CD14-positive monocyte (primary cell): Measurements from ENCODE around the gene WNT11. TPM values are rescaled to one million over a fixed set of nuclear protein-coding genes. Genes with fewer than 3 reads are reported as not detected.

Experiments used
- DNase-seq, 3 donors: peaks; one replicate each; pipeline ENCODE4 v3.0.0-alpha.2; 2011 to 2022
- H2AFZ ChIP-seq: 2 replicates; pipeline ENCODE4 v1.6.0; 2012; ENCODE audit warnings: mild to moderate bottlenecking, low read depth, low read length, inconsistent platforms; ENCODE audit not compliant: insufficient read depth, poor library complexity, severe bottlenecking
- H3K27ac ChIP-seq, 2 donors: 1 replicate in 1 of 2; 2 replicates in 1 of 2; pipeline ENCODE4 v1.5.1; 2012 to 2013; ENCODE audit warnings: low read length in 2 of 2, control low read depth in 1 of 2, inconsistent platforms in 1 of 2, low read depth in 1 of 2, mild to moderate bottlenecking in 1 of 2
- H3K27me3 ChIP-seq, 2 donors: one replicate each; pipeline versions ENCODE4 v1.6.0 to v1.6.1; 2011 to 2013; ENCODE audit warnings: low read length in 2 of 2; ENCODE audit not compliant: control insufficient read depth in 2 of 2, insufficient read depth in 2 of 2
- H3K36me3 ChIP-seq, 2 donors: replicated peaks in 1 of 2; 1 replicate in 1 of 2; 2 replicates in 1 of 2; pipeline versions ENCODE4 v1.5.1 to v1.6.1; 2012 to 2013; ENCODE audit warnings: low read length in 2 of 2, control low read depth in 1 of 2, inconsistent platforms in 1 of 2, mild to moderate bottlenecking in 1 of 2; ENCODE audit not compliant: insufficient read depth in 2 of 2, control insufficient read depth in 1 of 2
- H3K4me1 ChIP-seq, 2 donors: 1 replicate in 1 of 2; 2 replicates in 1 of 2; pipeline versions ENCODE4 v1.5.1 to v1.6.1; 2012 to 2013; ENCODE audit warnings: low read length in 2 of 2, control low read depth in 1 of 2, inconsistent platforms in 1 of 2, mild to moderate bottlenecking in 1 of 2, moderate library complexity in 1 of 2; ENCODE audit not compliant: insufficient read depth in 2 of 2, control insufficient read depth in 1 of 2
- H3K4me2 ChIP-seq: replicated peaks from 2 replicates; pipeline ENCODE3; 2012; ENCODE audit warnings: low read length, moderate library complexity, mild to moderate bottlenecking; ENCODE audit not compliant: poor library complexity, severe bottlenecking; ENCODE audit errors: extremely low read depth
- H3K4me3 ChIP-seq, 3 experiments: fragments of 200-600 bp in 1 of 3; sonication (generic) in 1 of 3; replicated peaks in 1 of 3; 1 replicate in 2 of 3; 2 replicates in 1 of 3; pipeline ENCODE4 v1.5.1; 2011 to 2013; ENCODE audit warnings: low read length in 3 of 3, mild to moderate bottlenecking in 3 of 3, control low read depth in 2 of 3, low read depth in 2 of 3, inconsistent platforms in 1 of 3, moderate library complexity in 1 of 3
- H3K79me2 ChIP-seq: 2 replicates; pipeline ENCODE4 v1.6.0; 2012; ENCODE audit warnings: mild to moderate bottlenecking, control low read depth, inconsistent platforms, low read length, moderate library complexity; ENCODE audit not compliant: insufficient read depth
- H3K9ac ChIP-seq: 2 replicates; pipeline ENCODE4 v1.6.0; 2017; ENCODE audit warnings: low read length, mild to moderate bottlenecking; ENCODE audit not compliant: insufficient read depth, poor library complexity, severe bottlenecking
- H3K9me3 ChIP-seq, 2 donors: replicated peaks in 1 of 2; 1 replicate in 1 of 2; 2 replicates in 1 of 2; pipeline versions ENCODE4 v1.5.1 to v1.6.1; 2012 to 2013; ENCODE audit warnings: low read length in 2 of 2, control low read depth in 1 of 2; ENCODE audit not compliant: control insufficient read depth in 1 of 2, insufficient read depth in 1 of 2
- H4K20me1 ChIP-seq: 2 replicates; pipeline ENCODE4 v1.6.0; 2012; ENCODE audit warnings: mild to moderate bottlenecking, low read length, control low read depth, moderate library complexity; ENCODE audit not compliant: insufficient read depth
- H3K27ac Mint-ChIP-seq, 7 donors: one replicate each; pipeline ENCODE4 v1.8.0; 2020; ENCODE audit warnings: mild to moderate bottlenecking in 7 of 7, mixed read lengths in 7 of 7, moderate library complexity in 6 of 7, inconsistent platforms in 2 of 7
- H3K27me3 Mint-ChIP-seq, 3 donors: one replicate each; pipeline ENCODE4 v1.8.0; 2021 to 2022; ENCODE audit warnings: low read depth in 3 of 3, mild to moderate bottlenecking in 3 of 3, mixed read lengths in 3 of 3, moderate library complexity in 3 of 3, inconsistent platforms in 1 of 3
- H3K36me3 Mint-ChIP-seq, 2 donors: one replicate each; pipeline ENCODE4 v1.8.0; 2020; ENCODE audit warnings: mixed read lengths in 2 of 2, inconsistent platforms in 1 of 2, mild to moderate bottlenecking in 1 of 2
- H3K4me1 Mint-ChIP-seq: one replicate; pipeline ENCODE4 v1.8.0; 2020; ENCODE audit warnings: mild to moderate bottlenecking, mixed read lengths
- H3K4me3 Mint-ChIP-seq, 2 donors: one replicate each; pipeline ENCODE4 v1.8.0; 2020; ENCODE audit warnings: mild to moderate bottlenecking in 2 of 2, mixed read lengths in 2 of 2, moderate library complexity in 1 of 2
- H3K9me3 Mint-ChIP-seq, 7 donors: one replicate each; pipeline ENCODE4 v1.8.0; 2020 to 2022; ENCODE audit warnings: mixed read lengths in 7 of 7, mild to moderate bottlenecking in 6 of 7, moderate library complexity in 6 of 7, inconsistent platforms in 2 of 7
- CTCF ChIP-seq: fragments of 200-600 bp; IDR thresholded peaks from one replicate; pipeline ENCODE4 v1.8.0; 2022; ENCODE audit warnings: antibody characterized with exemption, mild to moderate bottlenecking
- WGBS: methylation state at CpG from one replicate; pipeline ENCODE4 v1.1.5; 2013; ENCODE audit warnings: missing lambda C conversion rate; ENCODE audit not compliant: insufficient coverage; 5-methylcytosine and 5-hydroxymethylcytosine counted together
- intact Hi-C, 2 donors: fragments of 100-400 bp; cut with micrococcal nuclease; formaldehyde crosslinking; loops; one replicate each; pipeline versions ENCODE4 v1.15.0 to v1.15.1; 2023
- polyA plus RNA-seq, 3 donors: library from polyadenylated mRNA; depleted of rRNA in 1 of 3; unstranded in 2 of 3; stranded (reverse) in 1 of 3; fragments of 300-500 nt in 2 of 3; fragments of >200 nt in 1 of 3; fragmentation: Illumina TruSeq in 2 of 3; gene quantifications; 1 replicate in 2 of 3; 2 replicates in 1 of 3; pipeline ENCODE4 v1.2.3, GENCODE V29; 2012 to 2021

The WNT11 gene
- polyA plus RNA-seq, 3 donors: 0.09 to 0.24 (median 0.21) TPM

- Mint-ChIP-seq H3K4me3 (no peak overlapping the region), H3K27me3 (peaks cover 3 to 15% (median 8%) of the 10 kb centered on the region in 3 donors), H3K36me3 (no peaks in the 10 kb centered on the region), H3K9me3 (peaks cover 0 to 2% (median 0%) of the 10 kb centered on the region in 7 donors), H3K27ac (no peak overlapping the region), H3K4me1 (peaks cover 13% of the 10 kb centered on the region)
- Histone ChIP-seq H2AFZ (no peak overlapping the region), H4K20me1 (no peaks in the 10 kb centered on the region), H3K27ac (no peak overlapping the region), H3K9ac (no peak overlapping the region), H3K79me2 (no peaks in the 10 kb centered on the region), H3K4me3 (no peak overlapping the region), H3K4me1 (peaks cover 9 to 11% of the 10 kb centered on the region in 2 donors), H3K9me3 (no peaks in the 10 kb centered on the region), H3K36me3 (no peaks in the 10 kb centered on the region), H3K27me3 (no peaks in the 10 kb centered on the region), H3K4me2 (no peak overlapping the region)
- WGBS: 99% methylated on average over 7 of the region's 7 CpGs
- DNase-seq: no peak
- TF ChIP-seq CTCF: no peak
- intact Hi-C loops: no loop called here
Measured at GRCh38 chr11:76240666-76241065, 34.4 kb upstream of the WNT11 start.

DNA sequence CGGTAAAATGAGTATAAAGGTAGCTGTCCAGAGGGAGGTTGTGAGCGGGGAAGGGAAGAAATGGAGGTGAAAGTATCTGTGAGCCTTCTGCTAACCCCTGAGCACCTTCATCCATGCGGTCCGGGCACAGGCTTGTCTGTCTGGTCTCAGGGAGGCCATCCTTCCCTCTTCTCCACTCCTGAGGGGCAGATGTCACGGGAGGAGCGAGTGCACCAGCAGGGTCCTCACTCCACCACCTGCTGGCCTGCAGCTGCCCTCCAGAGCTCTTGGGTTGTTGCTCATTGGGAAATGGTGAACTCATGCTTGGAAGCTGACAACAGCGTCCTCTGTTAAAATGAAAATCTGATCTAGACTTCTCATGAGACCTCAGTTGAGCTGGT, 33.8 kb upstream of the WNT11 start:
- intact Hi-C loops: no loop called here
- H3K27me3 Mint-ChIP-seq: peaks cover 3 to 16% (median 8%) of the 10 kb centered on the region in 3 donors
- peak overlapping the region in 1 of 7 donors; percentile 13 for H3K27ac Mint-ChIP-seq

More for the DNA sequence above, 33.8 kb upstream of the WNT11 start:
- peaks cover 15% of the 10 kb centered on the region for H3K4me1 Mint-ChIP-seq
- H3K36me3 ChIP-seq: no peaks in the 10 kb centered on the region
- H3K9me3 ChIP-seq: no peaks in the 10 kb centered on the region
- no peak overlapping the region for H3K9ac ChIP-seq
- H4K20me1 ChIP-seq: no peaks in the 10 kb centered on the region
- no peaks in the 10 kb centered on the region for H3K27me3 ChIP-seq
- TF ChIP-seq CTCF: no peak
- peaks cover 0 to 2% (median 0%) of the 10 kb centered on the region in 7 donors for H3K9me3 Mint-ChIP-seq
- H3K79me2 ChIP-seq: no peaks in the 10 kb centered on the region
- no peak overlapping the region for H3K4me2 ChIP-seq
- H3K27ac ChIP-seq: no peak overlapping the region
- WGBS: 90% methylated on average over 2 of the region's 7 CpGs
- H3K4me1 ChIP-seq: peaks cover 9 to 14% of the 10 kb centered on the region in 2 donors
- no peak for DNase-seq
- peak overlapping the region in 1 of 2 donors; percentile 26 for H3K4me3 Mint-ChIP-seq
- no peaks in the 10 kb centered on the region for H3K36me3 Mint-ChIP-seq
- no peak overlapping the region for H2AFZ ChIP-seq
- no peak overlapping the region for H3K4me3 ChIP-seq
